ENCODE results near the gene BGN. TPM values are rescaled to one million over a fixed set of nuclear protein-coding genes. Genes with fewer than 3 reads are reported as not detected.

BGN gene
- total RNA-seq, 1 experiment from 2014 or later, result not detected

GRCh38 chrX:153474718-153475117 lies 20.1 kb upstream of the BGN start:
- no peak for DNase-seq
- Histone ChIP-seq H3K4me3 (ENCODE audit: low read length) (no peak overlapping the region), H3K4me1 (ENCODE audit: low read length) (no peaks in the 10 kb centered on the region)

GRCh38 chrX:153475271-153475670 lies 19.5 kb upstream of the BGN start:
- Histone ChIP-seq H2AFZ (ENCODE audit: low read length) (no peak overlapping the region), H3K36me3 (ENCODE audit: insufficient read depth, low read length) (no peaks in the 10 kb centered on the region)

More at GRCh38 chrX:153474718-153475117, 20.1 kb upstream of the BGN start:
- H3K36me3 ChIP-seq (ENCODE audit: insufficient read depth, low read length), result no peaks in the 10 kb centered on the region
- no peaks in the 10 kb centered on the region for H3K9me2 ChIP-seq (replicated peaks; ENCODE audit: insufficient read depth, low read length)
- H2AFZ ChIP-seq (ENCODE audit: low read length), result no peak overlapping the region
- peaks cover 4% of the 10 kb centered on the region for H3K79me2 ChIP-seq (ENCODE audit: low read length)
- no peaks in the 10 kb centered on the region; the same call in 1 of the 2 replicates for H4K20me1 ChIP-seq (ENCODE audit: insufficient read depth, low read depth, low read length)
- H3K9ac ChIP-seq (ENCODE audit: low read length), result no peak overlapping the region
- no peaks in the 10 kb centered on the region for H3K27me3 ChIP-seq (ENCODE audit: low read length)
- H3K27ac ChIP-seq (ENCODE audit: low read length), result no peak overlapping the region
- H3K9me3 ChIP-seq (ENCODE audit: low read length), result no peaks in the 10 kb centered on the region
- no peak overlapping the region for H3K4me2 ChIP-seq (ENCODE audit: low read depth, low read length, poor library complexity, severe bottlenecking)

GRCh38 chrX:153475751-153476281 lies 19.0 kb upstream of the BGN start:
- H3K27ac ChIP-seq (ENCODE audit: low read length), result no peak overlapping the region
- H3K9ac ChIP-seq (ENCODE audit: low read length), result no peak overlapping the region
- no peaks in the 10 kb centered on the region for H3K4me1 ChIP-seq (ENCODE audit: low read length)
- H3K4me2 ChIP-seq (ENCODE audit: low read depth, low read length, poor library complexity, severe bottlenecking), result no peak overlapping the region
- H3K36me3 ChIP-seq (ENCODE audit: insufficient read depth, low read length), result no peaks in the 10 kb centered on the region
- no peak for DNase-seq
- no peaks in the 10 kb centered on the region for H3K9me2 ChIP-seq (replicated peaks; ENCODE audit: insufficient read depth, low read length)
- H3K9me3 ChIP-seq (ENCODE audit: low read length), result no peaks in the 10 kb centered on the region
- H4K20me1 ChIP-seq (ENCODE audit: insufficient read depth, low read depth, low read length), result no peaks in the 10 kb centered on the region
- no peak overlapping the region for H2AFZ ChIP-seq (ENCODE audit: low read length)
- H3K27me3 ChIP-seq (ENCODE audit: low read length), result no peaks in the 10 kb centered on the region
- no peaks in the 10 kb centered on the region for H3K79me2 ChIP-seq (ENCODE audit: low read length)
- H3K4me3 ChIP-seq (ENCODE audit: low read length), result no peak overlapping the region

More at GRCh38 chrX:153475271-153475670, 19.5 kb upstream of the BGN start:
- DNase-seq, result no peak
- H3K9me2 ChIP-seq (replicated peaks; ENCODE audit: insufficient read depth, low read length), result no peaks in the 10 kb centered on the region
- H3K4me3 ChIP-seq (ENCODE audit: low read length), result no peak overlapping the region
- no peaks in the 10 kb centered on the region for H3K4me1 ChIP-seq (ENCODE audit: low read length)
- no peaks in the 10 kb centered on the region for H4K20me1 ChIP-seq (ENCODE audit: insufficient read depth, low read depth, low read length)
- H3K9me3 ChIP-seq (ENCODE audit: low read length), result no peaks in the 10 kb centered on the region
- H3K27ac ChIP-seq (ENCODE audit: low read length), result no peak overlapping the region
- H3K9ac ChIP-seq (ENCODE audit: low read length), result no peak overlapping the region
- H3K79me2 ChIP-seq (ENCODE audit: low read length), result no peaks in the 10 kb centered on the region
- no peak overlapping the region for H3K4me2 ChIP-seq (ENCODE audit: low read depth, low read length, poor library complexity, severe bottlenecking)
- no peaks in the 10 kb centered on the region for H3K27me3 ChIP-seq (ENCODE audit: low read length)

- Histone ChIP-seq H3K4me2 (ENCODE audit: low read depth, low read length, poor library complexity, severe bottlenecking) (no peak overlapping the region), H3K4me3 (ENCODE audit: low read length) (no peak overlapping the region), H3K9ac (ENCODE audit: low read length) (no peak overlapping the region), H2AFZ (ENCODE audit: low read length) (no peak overlapping the region), H3K9me2 (replicated peaks; ENCODE audit: insufficient read depth, low read length) (no peaks in the 10 kb centered on the region), H3K36me3 (ENCODE audit: insufficient read depth, low read length) (no peaks in the 10 kb centered on the region), H3K9me3 (ENCODE audit: low read length) (no peaks in the 10 kb centered on the region), H3K79me2 (ENCODE audit: low read length) (no peaks in the 10 kb centered on the region), H3K27ac (ENCODE audit: low read length) (no peak overlapping the region), H3K4me1 (ENCODE audit: low read length) (no peaks in the 10 kb centered on the region), H3K27me3 (ENCODE audit: low read length) (no peaks in the 10 kb centered on the region), H4K20me1 (ENCODE audit: insufficient read depth, low read depth, low read length) (no peaks in the 10 kb centered on the region)
- no peak for DNase-seq
Measured at GRCh38 chrX:153476666-153477363, 18.0 kb upstream of the BGN start.

GRCh38 chrX:153477364-153477857 lies 17.4 kb upstream of the BGN start:
- H3K9me2 ChIP-seq (replicated peaks; ENCODE audit: insufficient read depth, low read length), result no peaks in the 10 kb centered on the region
- no peak overlapping the region for H3K4me2 ChIP-seq (ENCODE audit: low read depth, low read length, poor library complexity, severe bottlenecking)
- no peak overlapping the region for H2AFZ ChIP-seq (ENCODE audit: low read length)
- H3K36me3 ChIP-seq (ENCODE audit: insufficient read depth, low read length), result no peaks in the 10 kb centered on the region
- no peaks in the 10 kb centered on the region for H4K20me1 ChIP-seq (ENCODE audit: insufficient read depth, low read depth, low read length)
- no peak overlapping the region for H3K27ac ChIP-seq (ENCODE audit: low read length)
- DNase-seq, result no peak
- H3K27me3 ChIP-seq (ENCODE audit: low read length), result no peaks in the 10 kb centered on the region
- no peak overlapping the region for H3K9ac ChIP-seq (ENCODE audit: low read length)
- no peak overlapping the region for H3K4me3 ChIP-seq (ENCODE audit: low read length)
- no peaks in the 10 kb centered on the region for H3K9me3 ChIP-seq (ENCODE audit: low read length)
- no peaks in the 10 kb centered on the region for H3K79me2 ChIP-seq (ENCODE audit: low read length)
- no peaks in the 10 kb centered on the region for H3K4me1 ChIP-seq (ENCODE audit: low read length)

GRCh38 chrX:153477901-153478300 lies 16.9 kb upstream of the BGN start:
- H3K9me3 ChIP-seq (ENCODE audit: low read length), result no peaks in the 10 kb centered on the region
- DNase-seq, result no peak

GRCh38 chrX:153478746-153479145 lies 16.0 kb upstream of the BGN start:
- Histone ChIP-seq H3K27ac (ENCODE audit: low read length) (no peak overlapping the region), H4K20me1 (ENCODE audit: insufficient read depth, low read depth, low read length) (no peaks in the 10 kb centered on the region), H3K9me3 (ENCODE audit: low read length) (no peaks in the 10 kb centered on the region), H3K4me1 (ENCODE audit: low read length) (no peaks in the 10 kb centered on the region), H3K9me2 (replicated peaks; ENCODE audit: insufficient read depth, low read length) (no peaks in the 10 kb centered on the region), H3K79me2 (ENCODE audit: low read length) (no peaks in the 10 kb centered on the region), H3K4me3 (ENCODE audit: low read length) (no peak overlapping the region), H3K4me2 (ENCODE audit: low read depth, low read length, poor library complexity, severe bottlenecking) (no peak overlapping the region), H3K36me3 (ENCODE audit: insufficient read depth, low read length) (no peaks in the 10 kb centered on the region), H2AFZ (ENCODE audit: low read length) (no peak overlapping the region), H3K9ac (ENCODE audit: low read length) (no peak overlapping the region), H3K27me3 (ENCODE audit: low read length) (no peaks in the 10 kb centered on the region)
- DNase-seq, result no peak

More at GRCh38 chrX:153477901-153478300, 16.9 kb upstream of the BGN start:
- Histone ChIP-seq H3K79me2 (ENCODE audit: low read length) (no peaks in the 10 kb centered on the region), H3K36me3 (ENCODE audit: insufficient read depth, low read length) (no peaks in the 10 kb centered on the region), H3K4me3 (ENCODE audit: low read length) (no peak overlapping the region), H4K20me1 (ENCODE audit: insufficient read depth, low read depth, low read length) (no peaks in the 10 kb centered on the region), H3K27ac (ENCODE audit: low read length) (no peak overlapping the region), H3K4me2 (ENCODE audit: low read depth, low read length, poor library complexity, severe bottlenecking) (no peak overlapping the region), H3K27me3 (ENCODE audit: low read length) (no peaks in the 10 kb centered on the region), H2AFZ (ENCODE audit: low read length) (no peak overlapping the region), H3K4me1 (ENCODE audit: low read length) (no peaks in the 10 kb centered on the region), H3K9me2 (replicated peaks; ENCODE audit: insufficient read depth, low read length) (no peaks in the 10 kb centered on the region), H3K9ac (ENCODE audit: low read length) (no peak overlapping the region)

GRCh38 chrX:153481043-153481442 lies 13.7 kb upstream of the BGN start:
- Histone ChIP-seq H3K36me3 (ENCODE audit: insufficient read depth, low read length) (no peaks in the 10 kb centered on the region), H3K4me3 (ENCODE audit: low read length) (no peak overlapping the region), H4K20me1 (ENCODE audit: insufficient read depth, low read depth, low read length) (no peaks in the 10 kb centered on the region), H3K4me1 (ENCODE audit: low read length) (no peaks in the 10 kb centered on the region), H3K4me2 (ENCODE audit: low read depth, low read length, poor library complexity, severe bottlenecking) (no peak overlapping the region), H3K79me2 (ENCODE audit: low read length) (no peaks in the 10 kb centered on the region), H3K27me3 (ENCODE audit: low read length) (no peaks in the 10 kb centered on the region), H3K27ac (ENCODE audit: low read length) (no peak overlapping the region), H3K9me2 (replicated peaks; ENCODE audit: insufficient read depth, low read length) (no peaks in the 10 kb centered on the region), H3K9ac (ENCODE audit: low read length) (no peak overlapping the region), H3K9me3 (ENCODE audit: low read length) (no peaks in the 10 kb centered on the region), H2AFZ (ENCODE audit: low read length) (no peak overlapping the region)
- no peak for DNase-seq
